Kidney (tissue), 14 donors: ENCODE measurements around the gene UBE4A. TPM values are rescaled to one million over a fixed set of nuclear protein-coding genes. Genes with fewer than 3 reads are reported as not detected.

Experiments
- DNase-seq, 5 donors: peaks; one replicate each; pipeline ENCODE4 v3.0.0-alpha.2; 2013 to 2020
- FAIRE-seq: peaks from 2 replicates; lab custom pipeline; 2012; peaks lifted over from hg19 to GRCh38; lab: Jason Lieb, UNC
- H3K27ac ChIP-seq, 2 donors: one replicate each; pipeline ENCODE4 v1.7.0; 2013; ENCODE audit warnings: low read depth in 2 of 2, low read length in 2 of 2, inconsistent platforms in 1 of 2
- H3K27me3 ChIP-seq: one replicate; pipeline ENCODE4 v1.7.1; 2013; ENCODE audit warnings: low read length, inconsistent platforms; ENCODE audit not compliant: control insufficient read depth, insufficient read depth
- H3K36me3 ChIP-seq, 3 donors: one replicate each; pipeline versions ENCODE4 v1.7.0 to v1.7.1; 2013; ENCODE audit warnings: low read length in 3 of 3, control low read depth in 1 of 3, inconsistent platforms in 1 of 3; ENCODE audit not compliant: insufficient read depth in 3 of 3, control insufficient read depth in 2 of 3
- H3K4me1 ChIP-seq, 3 donors: one replicate each; pipeline versions ENCODE4 v1.7.0 to v1.7.1; 2013; ENCODE audit warnings: low read length in 3 of 3, inconsistent platforms in 1 of 3, low read depth in 1 of 3; ENCODE audit not compliant: control insufficient read depth in 2 of 3, insufficient read depth in 2 of 3
- H3K4me3 ChIP-seq, 3 donors: one replicate each; pipeline versions ENCODE4 v1.7.0 to v1.8.1; 2013; ENCODE audit warnings: low read length in 3 of 3, control low read depth in 1 of 3, inconsistent platforms in 1 of 3
- H3K9ac ChIP-seq, 3 donors: one replicate each; pipeline versions ENCODE4 v1.7.0 to v1.7.1; 2013; ENCODE audit warnings: low read length in 3 of 3, control low read depth in 1 of 3, inconsistent platforms in 1 of 3
- H3K9me3 ChIP-seq, 3 donors: one replicate each; pipeline versions ENCODE4 v1.7.0 to v1.7.1; 2013; ENCODE audit warnings: low read length in 3 of 3, control low read depth in 1 of 3, inconsistent platforms in 1 of 3; ENCODE audit not compliant: control insufficient read depth in 2 of 3, insufficient read depth in 1 of 3
- CTCF ChIP-seq: IDR thresholded peaks from 3 replicates; pipeline ENCODE4 v1.5.1; 2012; ENCODE audit warnings: mild to moderate bottlenecking, moderate library complexity, borderline replicate concordance; ENCODE audit not compliant: insufficient read depth; ENCODE audit errors: extremely low read depth
- intact Hi-C: fragments of 100-400 bp; cut with DNase I; formaldehyde crosslinking; loops from one replicate; pipeline ENCODE4 v1.11.1; 2022
- polyA plus RNA-seq: library from polyadenylated mRNA; stranded (reverse); fragments of 350-450 nt; fragmentation: Illumina TruSeq; extraction: RNeasy Lipid Tissue Mini Kit (QIAGEN cat#74804); gene quantifications from one replicate; pipeline ENCODE4 v1.2.3, GENCODE V29; 2014; ENCODE audit warnings: low read depth, low replicate concordance; ENCODE audit not compliant: insufficient read depth
- total RNA-seq: library from RNA; stranded (reverse); fragmentation: NEBNext Ultra II Directional; extraction: Animal tissue kit (Norgen Biotek cat#: 25700); gene quantifications from one replicate; pipeline ENCODE4 v1.2.1, GENCODE V29; 2021
- donor health status: control.
- donor health status: control.
- donor health status: control.
- donor health status: control.
- donor health status: control.
- donor health status: DM: yes; HTN: yes; CAD: no.
- donor health status: Normal renal cell carcinoma (clear cell type).

The UBE4A gene
- total and polyA plus RNA-seq, 2 donors from 2014 or later = 11.2 to 39.2 TPM

DNA sequence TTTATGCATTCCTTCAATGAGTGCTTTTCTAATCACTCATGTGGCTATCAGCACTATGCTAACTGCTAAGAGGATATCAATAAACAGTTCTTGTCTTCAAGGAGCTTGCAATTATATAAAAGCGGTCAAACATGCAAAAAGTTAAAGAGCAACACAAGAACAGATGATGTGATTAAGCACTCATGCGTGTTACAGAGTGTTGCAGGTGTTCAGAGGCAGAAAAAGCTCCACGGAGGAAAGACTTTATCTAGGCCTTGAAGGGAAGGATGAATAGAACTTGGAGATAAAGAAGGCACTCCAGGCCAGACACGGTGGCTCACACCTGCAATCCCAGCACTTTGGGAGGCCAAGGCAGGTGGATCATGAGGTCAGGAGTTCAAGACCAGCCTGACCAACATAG is 41.3 kb upstream of the UBE4A start:
- no peaks in the 10 kb centered on the region for H3K27me3 ChIP-seq
- intact Hi-C loops = no loop called here
- H3K4me1 ChIP-seq = peaks cover 0 to 5% (median 0%) of the 10 kb centered on the region in 3 donors
- H3K4me3 ChIP-seq = no peak overlapping the region
- no peak for DNase-seq
- no peak for TF ChIP-seq CTCF
- H3K9ac ChIP-seq = no peak overlapping the region
- no peaks in the 10 kb centered on the region for H3K9me3 ChIP-seq
- no peaks in the 10 kb centered on the region for H3K36me3 ChIP-seq
- no peak for FAIRE-seq
- no peak overlapping the region for H3K27ac ChIP-seq

DNA sequence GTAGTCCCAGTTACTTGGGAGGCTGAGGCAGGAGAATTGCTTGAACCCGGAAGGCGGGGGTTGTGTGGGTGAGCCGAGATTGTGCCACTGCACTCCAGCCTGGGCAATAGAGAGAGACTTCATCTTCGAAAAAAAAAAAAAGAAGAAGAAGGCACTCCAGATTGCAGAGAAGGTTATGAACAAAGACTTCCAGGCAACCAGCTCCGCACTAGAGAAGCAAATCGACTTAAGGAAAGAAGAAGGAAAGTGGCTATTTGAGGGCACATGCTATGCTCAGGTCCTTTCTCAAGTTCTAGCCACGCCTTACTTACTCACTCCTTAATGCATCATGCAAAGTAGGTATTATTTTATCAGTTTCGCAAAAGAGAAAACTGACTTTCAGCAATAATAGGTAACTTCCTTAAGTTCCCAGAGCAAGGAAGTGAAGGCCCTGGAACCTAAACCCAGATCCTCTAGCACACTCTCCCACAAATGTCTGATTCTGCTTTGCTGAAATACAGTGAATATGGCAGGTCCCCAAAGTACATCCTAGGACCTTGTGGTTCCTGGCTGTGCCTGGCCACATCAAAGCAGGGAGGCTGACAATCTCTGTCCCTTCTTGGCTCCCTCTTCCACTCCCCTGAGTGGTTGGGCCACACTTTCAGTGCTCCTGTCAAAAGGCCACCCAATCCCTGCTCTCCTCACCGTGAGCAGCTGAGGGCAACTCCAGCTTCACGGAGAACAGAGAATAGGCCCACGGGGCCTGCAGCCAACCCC is 40.6 kb upstream of the UBE4A start:
- H3K27ac ChIP-seq = no peak overlapping the region
- FAIRE-seq = no peak

DNA sequence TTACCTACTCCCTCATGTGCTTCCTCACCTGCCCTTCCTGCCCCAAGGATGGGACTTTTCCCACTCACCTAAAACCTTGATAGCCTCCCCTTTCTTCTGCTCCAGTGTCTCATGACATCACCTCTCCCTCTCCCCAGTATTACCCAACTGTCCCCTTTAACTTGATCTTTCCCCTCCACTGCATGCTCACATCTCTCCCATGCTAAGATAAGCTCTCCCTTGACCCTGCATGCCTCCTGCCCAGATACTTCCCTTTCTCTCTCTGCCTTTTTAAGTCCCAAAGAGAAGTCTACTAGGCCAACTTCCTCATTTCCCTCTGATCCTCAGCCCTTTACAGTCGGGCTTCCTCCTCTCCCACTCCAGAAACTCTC is 40.1 kb upstream of the UBE4A start:
- Histone ChIP-seq H3K4me1 (peaks cover 0 to 5% (median 0%) of the 10 kb centered on the region in 3 donors), H3K4me3 (no peak overlapping the region), H3K27me3 (no peaks in the 10 kb centered on the region), H3K9ac (no peak overlapping the region), H3K9me3 (no peaks in the 10 kb centered on the region), H3K27ac (no peak overlapping the region), H3K36me3 (no peaks in the 10 kb centered on the region)
- intact Hi-C loops = no loop called here
- DNase-seq = no peak
- no peak for FAIRE-seq
- no peak for TF ChIP-seq CTCF

More for the DNA sequence above, 40.6 kb upstream of the UBE4A start:
- intact Hi-C loops = no loop called here
- no peaks in the 10 kb centered on the region for H3K9me3 ChIP-seq
- TF ChIP-seq CTCF = no peak
- H3K4me1 ChIP-seq = peaks cover 0 to 5% (median 0%) of the 10 kb centered on the region in 3 donors
- H3K36me3 ChIP-seq = no peaks in the 10 kb centered on the region
- H3K9ac ChIP-seq = no peak overlapping the region
- H3K4me3 ChIP-seq = no peak overlapping the region
- no peaks in the 10 kb centered on the region for H3K27me3 ChIP-seq
- DNase-seq = no peak

DNA sequence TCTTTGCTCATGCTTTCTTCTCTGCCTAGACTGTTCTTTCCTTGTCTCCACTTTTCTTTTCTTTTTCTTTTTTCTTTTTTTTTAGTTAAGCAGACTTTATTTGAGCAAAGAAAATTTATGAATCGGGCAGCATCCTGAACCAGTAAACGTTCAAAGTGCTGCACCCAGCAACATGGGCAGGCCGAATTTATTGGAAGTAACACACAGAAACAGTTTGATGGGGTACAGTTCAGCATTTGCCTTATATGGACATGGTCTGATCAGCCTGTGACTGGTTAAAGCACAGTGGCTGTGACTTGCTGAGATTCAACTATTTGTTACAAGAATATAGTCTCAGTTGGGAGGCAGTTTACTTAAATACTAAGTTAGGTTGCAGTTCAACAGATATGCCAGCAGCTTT is 38.9 kb upstream of the UBE4A start:
- intact Hi-C loops = no loop called here
- Histone ChIP-seq H3K9ac (no peak overlapping the region), H3K27me3 (no peaks in the 10 kb centered on the region), H3K27ac (no peak overlapping the region), H3K4me1 (peaks cover 0 to 5% (median 0%) of the 10 kb centered on the region in 3 donors), H3K9me3 (no peaks in the 10 kb centered on the region), H3K4me3 (no peak overlapping the region), H3K36me3 (no peaks in the 10 kb centered on the region)
- TF ChIP-seq CTCF = no peak
- no peak for FAIRE-seq
- DNase-seq = no peak
